H1 (cell line): ENCODE results near the gene PSMG2. TPM values are rescaled to one million over a fixed set of nuclear protein-coding genes. Genes with fewer than 3 reads are reported as not detected.

ENCODE experiments used
- CTCF ChIA-PET: fragments of 300-600 bp; sonication (Branson Sonifier 250); formaldehyde crosslinking; loops from one replicate; lab custom pipeline; 2021; ENCODE audit not compliant: partially characterized antibody; lab: Charles Lee
- POLR2A ChIA-PET: fragments of 300-600 bp; sonication (Branson Sonifier 250); formaldehyde crosslinking; loops from one replicate; lab custom pipeline; 2021; ENCODE audit warnings: inconsistent platforms; ENCODE audit not compliant: partially characterized antibody; lab: Charles Lee
- DNase-seq, 2 experiments: peaks; one replicate each; pipeline versions ENCODE4 v3.0.0 to v3.0.0-alpha.2; 2010 to 2022; ENCODE audit warnings: low spot score in 2 of 2, low read depth in 1 of 2, mixed read lengths in 1 of 2
- FAIRE-seq: peaks from 2 replicates; lab custom pipeline; 2011; peaks lifted over from hg19 to GRCh38; lab: Jason Lieb, UNC
- H2AFZ ChIP-seq: 2 replicates; pipeline ENCODE4 v1.8.1; 2012; ENCODE audit warnings: low read length, inconsistent platforms
- H2AK5ac ChIP-seq: 2 replicates; pipeline ENCODE4 v1.6.1; 2013; ENCODE audit warnings: low read depth, low read length
- H2BK120ac ChIP-seq: replicated peaks from 2 replicates; pipeline ENCODE3; 2013; ENCODE audit warnings: low read depth, low read length, inconsistent platforms
- H2BK12ac ChIP-seq: 2 replicates; pipeline ENCODE4 v1.6.1; 2013; ENCODE audit warnings: low read depth, low read length
- H2BK15ac ChIP-seq: 2 replicates; pipeline ENCODE4 v1.6.1; 2013; ENCODE audit warnings: low read length
- H2BK20ac ChIP-seq: 2 replicates; pipeline ENCODE4 v1.6.1; 2013; ENCODE audit warnings: low read length
- H2BK5ac ChIP-seq: 2 replicates; pipeline ENCODE4 v1.6.1; 2013; ENCODE audit warnings: low read depth, low read length
- H3K14ac ChIP-seq: 2 replicates; pipeline ENCODE4 v1.6.1; 2013; ENCODE audit warnings: inconsistent platforms; ENCODE audit not compliant: insufficient read length
- H3K18ac ChIP-seq: 2 replicates; pipeline ENCODE4 v1.6.1; 2013; ENCODE audit warnings: low read length; ENCODE audit errors: extremely low read depth
- H3K23ac ChIP-seq: 2 replicates; pipeline ENCODE4 v1.6.1; 2013; ENCODE audit warnings: inconsistent platforms; ENCODE audit not compliant: insufficient read length
- H3K23me2 ChIP-seq: 2 replicates; pipeline ENCODE4 v1.6.1; 2013; ENCODE audit warnings: low read depth, low read length
- H3K27ac ChIP-seq: 2 replicates; pipeline ENCODE4 v1.6.1; 2011; ENCODE audit warnings: low read depth, low read length, inconsistent platforms
- H3K27me3 ChIP-seq, 4 experiments: replicated peaks in 1 of 4; 1 replicate in 1 of 4; 2 replicates in 3 of 4; pipeline versions ENCODE4 v1.6.1 to v1.8.1; 2011 to 2013; ENCODE audit warnings: low read length in 3 of 4, mild to moderate bottlenecking in 3 of 4, inconsistent platforms in 2 of 4, mixed read lengths in 2 of 4, moderate library complexity in 1 of 4; ENCODE audit not compliant: control insufficient read depth in 3 of 4, insufficient read depth in 3 of 4; ENCODE audit errors: extremely low read depth in 1 of 4
- H3K36me3 ChIP-seq, 4 experiments: 2 replicates each; pipeline versions ENCODE4 v1.6.1 to v1.8.1; 2011 to 2013; ENCODE audit warnings: mild to moderate bottlenecking in 4 of 4, low read length in 3 of 4, moderate library complexity in 2 of 4, control low read depth in 1 of 4, inconsistent platforms in 1 of 4; ENCODE audit not compliant: insufficient read depth in 4 of 4, control insufficient read depth in 2 of 4
- H3K4ac ChIP-seq: replicated peaks from 2 replicates; pipeline ENCODE3; 2013; ENCODE audit warnings: low read length, low read depth, mixed read lengths, inconsistent platforms; ENCODE audit not compliant: insufficient read length
- H3K4me1 ChIP-seq, 4 experiments: replicated peaks in 1 of 4; 1 replicate in 1 of 4; 2 replicates in 3 of 4; pipeline versions ENCODE4 v1.6.1 to v1.8.1; 2011 to 2013; ENCODE audit warnings: low read length in 3 of 4, inconsistent platforms in 2 of 4, mixed read lengths in 1 of 4; ENCODE audit not compliant: insufficient read depth in 4 of 4, control insufficient read depth in 3 of 4
- H3K4me2 ChIP-seq, 2 experiments: 2 replicates each; pipeline versions ENCODE4 v1.6.1 to v1.8.1; 2011 to 2013; ENCODE audit warnings: low read depth in 2 of 2, low read length in 2 of 2, control low read depth in 1 of 2, inconsistent platforms in 1 of 2, mild to moderate bottlenecking in 1 of 2; ENCODE audit not compliant: insufficient read depth in 1 of 2
- H3K4me3 ChIP-seq, 4 experiments: fragments of 200-600, 300-600 bp in 1 of 4; sonication (generic), shearing (Covaris generic), sonication (Bioruptor Twin) in 1 of 4; 2 replicates each; pipeline versions ENCODE4 v1.5.1 to v1.8.1; 2011 to 2016; ENCODE audit warnings: low read length in 4 of 4, low read depth in 3 of 4, control low read depth in 2 of 4, inconsistent platforms in 2 of 4, mild to moderate bottlenecking in 2 of 4, mixed read lengths in 1 of 4, moderate library complexity in 1 of 4; ENCODE audit not compliant: insufficient read depth in 2 of 4; ENCODE audit errors: extremely low read depth in 1 of 4
- H3K56ac ChIP-seq: replicated peaks from 2 replicates; pipeline ENCODE3; 2013; ENCODE audit warnings: low read depth, mild to moderate bottlenecking, mixed read lengths, low read length, inconsistent platforms; ENCODE audit not compliant: insufficient read length
- H3K79me1 ChIP-seq: 2 replicates; pipeline ENCODE4 v1.6.1; 2013; ENCODE audit warnings: low read depth, low read length, control low read depth
- H3K79me2 ChIP-seq, 2 experiments: 2 replicates each; pipeline versions ENCODE4 v1.6.1 to v1.8.1; 2012 to 2013; ENCODE audit warnings: low read length in 2 of 2, mild to moderate bottlenecking in 2 of 2, inconsistent platforms in 1 of 2; ENCODE audit not compliant: insufficient read depth in 2 of 2, control insufficient read depth in 1 of 2
- H3K9ac ChIP-seq, 4 experiments: replicated peaks in 1 of 4; 1 replicate in 1 of 4; 2 replicates in 3 of 4; pipeline versions ENCODE4 v1.6.1 to v1.8.1; 2011 to 2013; ENCODE audit warnings: low read depth in 3 of 4, low read length in 3 of 4, control low read depth in 2 of 4, mild to moderate bottlenecking in 2 of 4, moderate library complexity in 2 of 4, inconsistent platforms in 1 of 4; ENCODE audit errors: extremely low read depth in 1 of 4
- H3K9me3 ChIP-seq, 2 experiments: 2 replicates each; pipeline versions ENCODE4 v1.6.1 to v1.8.1; 2012 to 2013; ENCODE audit warnings: mild to moderate bottlenecking in 2 of 2, moderate library complexity in 2 of 2, control low read depth in 1 of 2, inconsistent platforms in 1 of 2, low read depth in 1 of 2, low read length in 1 of 2, mixed read lengths in 1 of 2; ENCODE audit not compliant: insufficient read depth in 2 of 2
- H4K20me1 ChIP-seq, 2 experiments: replicated peaks in 1 of 2; 2 replicates each; pipeline versions ENCODE3 to v1.8.1; 2011 to 2013; ENCODE audit warnings: inconsistent platforms in 2 of 2, low read length in 2 of 2, mild to moderate bottlenecking in 1 of 2; ENCODE audit not compliant: insufficient read depth in 2 of 2, control insufficient read depth in 1 of 2
- H4K5ac ChIP-seq: 2 replicates; pipeline ENCODE4 v1.6.1; 2013; ENCODE audit warnings: low read length, low read depth, mixed read lengths, inconsistent platforms; ENCODE audit not compliant: insufficient read length
- H4K8ac ChIP-seq: 2 replicates; pipeline ENCODE4 v1.8.0; 2013; ENCODE audit warnings: mild to moderate bottlenecking, moderate library complexity, low read length, inconsistent platforms; ENCODE audit not compliant: insufficient read depth; ENCODE audit errors: extremely low read depth
- H4K91ac ChIP-seq: replicated peaks from 2 replicates; pipeline ENCODE3; 2013; ENCODE audit warnings: low read length, mixed read lengths, inconsistent platforms; ENCODE audit not compliant: insufficient read length
- BCL11A ChIP-seq, 2 experiments: IDR thresholded peaks; one replicate each; pipeline ENCODE4 v1.6.1; 2011; ENCODE audit warnings: low read depth in 2 of 2, low read length in 2 of 2, mild to moderate bottlenecking in 2 of 2
- BRCA1 ChIP-seq: IDR thresholded peaks from 2 replicates; pipeline ENCODE4 v1.6.1; 2012; ENCODE audit warnings: low read depth, low read length, improper control_type of control experiment
- CBX5 ChIP-seq: fragments of 300-800, 300-1000 bp; sonication (generic); IDR thresholded peaks from 2 replicates; pipeline ENCODE4 v1.7.1; 2016; ENCODE audit warnings: antibody characterized with exemption, low read length, low read depth
- EP300 ChIP-seq, 2 experiments: IDR thresholded peaks; 1 replicate in 1 of 2; 2 replicates in 1 of 2; pipeline ENCODE4 v1.6.1; 2011 to 2012; ENCODE audit warnings: low read depth in 2 of 2, low read length in 2 of 2, mild to moderate bottlenecking in 2 of 2, borderline replicate concordance in 1 of 2, inconsistent platforms in 1 of 2, moderate library complexity in 1 of 2
- JUN ChIP-seq: IDR thresholded peaks from 2 replicates; pipeline ENCODE4 v1.6.1; 2011; ENCODE audit warnings: low read depth, mild to moderate bottlenecking, improper control_type of control experiment, low read length
- JUND ChIP-seq: IDR thresholded peaks from 2 replicates; pipeline ENCODE4 v1.6.1; 2011; ENCODE audit warnings: mild to moderate bottlenecking, improper control_type of control experiment, low read length
- MAFK ChIP-seq: IDR thresholded peaks from 2 replicates; pipeline ENCODE4 v1.6.1; 2012; ENCODE audit warnings: low read depth, mild to moderate bottlenecking, improper control_type of control experiment, low read length
- PHF8 ChIP-seq: fragments of 200-600 bp; sonication (generic); conservative IDR thresholded peaks from 2 replicates; pipeline ENCODE4 v1.7.1; 2012; ENCODE audit warnings: low read depth, mild to moderate bottlenecking, inconsistent platforms, low read length, moderate library complexity
- POLR2AphosphoS5 ChIP-seq: IDR thresholded peaks from 2 replicates; pipeline ENCODE4 v1.6.1; 2011; ENCODE audit warnings: low read depth, low read length
- RAD21 ChIP-seq, 2 experiments: IDR thresholded peaks in 1 of 2; conservative IDR thresholded peaks in 1 of 2; 2 replicates each; pipeline ENCODE4 v1.6.1; 2011; ENCODE audit warnings: low read depth in 2 of 2, low read length in 2 of 2, improper control_type of control experiment in 1 of 2, inconsistent platforms in 1 of 2, mild to moderate bottlenecking in 1 of 2, moderate library complexity in 1 of 2
- TAF1 ChIP-seq: IDR thresholded peaks from 2 replicates; pipeline ENCODE4 v1.6.1; 2011; ENCODE audit warnings: mild to moderate bottlenecking, low read depth, low read length
- TCF12 ChIP-seq: IDR thresholded peaks from 2 replicates; pipeline ENCODE4 v1.6.1; 2011; ENCODE audit warnings: low read depth, mild to moderate bottlenecking, low read length
- TEAD4 ChIP-seq: IDR thresholded peaks from 2 replicates; pipeline ENCODE4 v1.6.1; 2012; ENCODE audit warnings: low read depth, low read length, inconsistent platforms, mixed read lengths
- WGBS, 2 experiments: shearing (Covaris generic) in 1 of 2; methylation state at CpG; one replicate each; pipeline versions ENCODE4 v1.1.6 to v1.1.7; 2013 to 2015; ENCODE audit warnings: low lambda C conversion rate in 2 of 2, mixed read lengths in 2 of 2, inconsistent platforms in 1 of 2, low coverage in 1 of 2, missing lambda C conversion rate in 1 of 2; ENCODE audit not compliant: insufficient replicate concordance in 2 of 2, insufficient coverage in 1 of 2, insufficient read length in 1 of 2; ENCODE audit errors: extremely low coverage in 1 of 2, missing lambda C conversion rate in 1 of 2; 5-methylcytosine and 5-hydroxymethylcytosine counted together
- polyA plus RNA-seq, 7 experiments: library from polyadenylated mRNA; depleted of rRNA in 3 of 7; stranded (reverse) in 5 of 7; unstranded in 2 of 7; fragments of >200 nt in 5 of 7; fragments of 200-250 nt in 2 of 7; gene quantifications; 1 replicate in 5 of 7; 2 replicates in 1 of 7; 4 replicates in 1 of 7; pipeline versions ENCODE4 v1.2.1 to v1.2.3, GENCODE V29; 2011 to 2013; ENCODE audit warnings: missing spikeins in 2 of 7, mixed read lengths in 2 of 7
- total RNA-seq: library from RNA; stranded (reverse); fragmentation: NEBNext Ultra II Directional; extraction: Animal tissue kit (Norgen Biotek cat#: 25700); gene quantifications from 2 replicates; pipeline ENCODE4 v1.2.1, GENCODE V29; 2021
- TF ChIP-seq, protein P1 (sequence below): IDR thresholded peaks from 2 replicates; pipeline ENCODE4 v1.6.1; 2011; ENCODE audit warnings: low read length, improper control_type of control experiment

Gene PSMG2
- total and polyA plus RNA-seq, 2 of the 8 experiments (the other 6 are each of a cell fraction or from before 2014, with no cell fraction given), result 52.9 to 79.3 TPM

DNA sequence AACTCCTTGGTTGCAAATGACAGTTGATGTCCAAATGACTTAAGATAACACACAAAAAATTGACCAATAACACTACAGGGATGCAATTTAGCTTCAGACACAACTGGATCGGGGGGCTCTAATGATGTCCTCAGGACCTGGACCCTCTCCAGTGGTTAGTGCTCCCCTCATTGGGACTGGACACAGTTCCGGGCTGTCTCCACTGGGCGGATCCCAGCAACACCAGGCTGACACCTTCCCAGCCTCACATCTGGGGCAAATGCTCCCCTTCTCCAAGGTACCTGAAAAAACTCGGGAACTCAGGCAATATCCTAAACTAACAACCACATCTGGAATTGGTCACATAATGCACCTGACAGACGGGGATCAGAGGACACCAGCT lies 48.7 kb downstream of the PSMG2 start:
- H3K4me2 ChIP-seq, result no peak overlapping the region
- H4K5ac ChIP-seq, result no peak overlapping the region
- H2AFZ ChIP-seq, result no peak overlapping the region
- no peaks in the 10 kb centered on the region for H3K4me1 ChIP-seq
- no peaks in the 10 kb centered on the region for H3K79me1 ChIP-seq
- no peak overlapping the region for H3K4ac ChIP-seq
- no peak overlapping the region for H3K56ac ChIP-seq
- WGBS, 2 experiments, result 92% methylated on average over 5 of the region's 5 CpGs; no CpG with 5 or more reads in 1 of the 2 experiments
- H3K27ac ChIP-seq, result no peak overlapping the region
- ChIA-PET POLR2A (no interaction called here), CTCF (interaction anchor here (1.4 to 1.8 kb wide), 2 partner anchors 20 to 177 kb away, joined by 3 to 4 read pairs; no protein-coding TSS in a partner anchor)
- H2BK5ac ChIP-seq, result no peak overlapping the region
- no peaks in the 10 kb centered on the region for H3K36me3 ChIP-seq
- no peak overlapping the region for H3K4me3 ChIP-seq
- H2BK120ac ChIP-seq, result no peak overlapping the region
- H4K91ac ChIP-seq, result no peak overlapping the region
- H4K20me1 ChIP-seq, result peaks cover 0 to 1% of the 10 kb centered on the region in 2 experiments
- no peak overlapping the region for H3K14ac ChIP-seq
- no peaks in the 10 kb centered on the region for H3K23me2 ChIP-seq
- no peaks in the 10 kb centered on the region for H3K9me3 ChIP-seq
- FAIRE-seq (no peak), DNase-seq (no peak)
- H3K79me2 ChIP-seq, result no peaks in the 10 kb centered on the region
- H2BK12ac ChIP-seq, result no peak overlapping the region
- no peak overlapping the region for H2BK15ac ChIP-seq
- H2AK5ac ChIP-seq, result no peak overlapping the region
- H3K23ac ChIP-seq, result no peak overlapping the region
- H3K18ac ChIP-seq, result no peak overlapping the region
- H4K8ac ChIP-seq, result no peak overlapping the region
- no peaks in the 10 kb centered on the region for H3K27me3 ChIP-seq
- no peak overlapping the region for H3K9ac ChIP-seq
- H2BK20ac ChIP-seq, result no peak overlapping the region
- TF ChIP-seq JUND (no peak), TAF1 (no peak), BRCA1 (no peak), MAFK (no peak), CBX5 (no peak), JUN (no peak), PHF8 (no peak), TEAD4 (no peak), EP300 (IDR thresholded peaks at IDR 0.05; ENCODE audit: borderline replicate concordance in 1 of 2, low read depth in 2 of 2, low read length in 2 of 2) (no peak), TCF12 (no peak), POLR2AphosphoS5 (no peak), RAD21 (IDR thresholded peaks at IDR 0.05 in 1 of 2, conservative IDR thresholded peaks at IDR 0.05 in 1 of 2; ENCODE audit: low read depth in 2 of 2, low read length in 2 of 2) (no peak), BCL11A (IDR thresholded peaks at IDR 0.05; ENCODE audit: low read depth in 2 of 2, low read length in 2 of 2) (no peak)
- TF ChIP-seq, protein P1, sequence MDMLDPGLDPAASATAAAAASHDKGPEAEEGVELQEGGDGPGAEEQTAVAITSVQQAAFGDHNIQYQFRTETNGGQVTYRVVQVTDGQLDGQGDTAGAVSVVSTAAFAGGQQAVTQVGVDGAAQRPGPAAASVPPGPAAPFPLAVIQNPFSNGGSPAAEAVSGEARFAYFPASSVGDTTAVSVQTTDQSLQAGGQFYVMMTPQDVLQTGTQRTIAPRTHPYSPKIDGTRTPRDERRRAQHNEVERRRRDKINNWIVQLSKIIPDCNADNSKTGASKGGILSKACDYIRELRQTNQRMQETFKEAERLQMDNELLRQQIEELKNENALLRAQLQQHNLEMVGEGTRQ, result no peak
